Colonic mucosa (tissue), 4 donors: ENCODE results near the gene SPRY2. TPM values are rescaled to one million over a fixed set of nuclear protein-coding genes. Genes with fewer than 3 reads are reported as not detected.

ENCODE experiments used
- DNase-seq: peaks from one replicate; pipeline ENCODE4 v3.0.0-alpha.2; 2020
- H3K27ac ChIP-seq: fragments of 200-600 bp; one replicate; pipeline ENCODE4 v1.8.0; 2021
- H3K27me3 ChIP-seq: fragments of 200-600 bp; one replicate; pipeline ENCODE4 v1.8.0; 2021
- H3K36me3 ChIP-seq: fragments of 200-600 bp; one replicate; pipeline ENCODE4 v1.8.0; 2021
- H3K4me1 ChIP-seq: fragments of 200-600 bp; one replicate; pipeline ENCODE4 v1.8.0; 2021; ENCODE audit warnings: mild to moderate bottlenecking
- H3K4me3 ChIP-seq: fragments of 200-600 bp; one replicate; pipeline ENCODE4 v1.8.0; 2021
- H3K9ac ChIP-seq, 2 donors: one replicate each; pipeline ENCODE4 v1.7.0; 2013; ENCODE audit warnings: control low read depth in 2 of 2, low read depth in 2 of 2, low read length in 2 of 2
- H3K9me3 ChIP-seq: fragments of 200-600 bp; one replicate; pipeline ENCODE4 v1.8.0; 2021
- CTCF ChIP-seq: fragments of 200-600 bp; IDR thresholded peaks from one replicate; pipeline ENCODE4 v1.8.0; 2022; ENCODE audit warnings: antibody characterized with exemption, mild to moderate bottlenecking
- intact Hi-C: fragments of 100-400 bp; cut with DNase I; formaldehyde crosslinking; loops from one replicate; pipeline ENCODE4 v1.14.1; 2022
- total RNA-seq, 2 donors: library from RNA; stranded (reverse); fragmentation: NEBNext Ultra II Directional in 1 of 2; extraction: Animal tissue kit (Norgen Biotek cat#: 25700) in 1 of 2; gene quantifications; one replicate each; pipeline ENCODE4 v1.2.1, GENCODE V29; 2021
- donor health status: healthy.
- donor health status: DM: no; HTN: no; CAD: no.
- donor health status: DM: no; HTN: no; CAD: no.

The SPRY2 gene
- total RNA-seq, 2 donors from 2014 or later, result 27.9 to 83.3 TPM

DNA sequence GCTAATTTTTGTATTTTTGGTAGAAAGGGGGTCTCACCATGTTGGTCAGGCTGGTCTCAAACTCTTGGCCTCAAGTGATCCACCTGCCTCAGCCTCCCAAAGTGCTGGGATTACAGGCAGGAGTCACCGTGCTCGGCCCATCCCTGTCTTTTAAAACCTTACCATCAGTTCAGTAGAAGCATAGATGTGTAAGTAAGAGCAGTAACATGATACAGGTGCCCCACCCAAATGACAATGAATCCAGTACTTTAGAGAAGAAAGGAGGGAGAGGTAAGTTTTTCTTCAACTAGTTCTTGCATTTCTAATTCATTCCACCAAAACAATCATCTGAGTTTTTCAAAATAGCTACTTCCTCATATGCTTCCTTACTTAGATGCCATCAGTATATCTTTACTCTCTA lies 21.9 kb downstream of the SPRY2 start:
- no peaks in the 10 kb centered on the region for H3K4me1 ChIP-seq
- no peaks in the 10 kb centered on the region for H3K27me3 ChIP-seq
- H3K9me3 ChIP-seq, result no peaks in the 10 kb centered on the region
- no peak overlapping the region for H3K9ac ChIP-seq
- H3K4me3 ChIP-seq, result no peak overlapping the region
- H3K27ac ChIP-seq, result no peak overlapping the region
- intact Hi-C loops, result no loop called here
- no peak for DNase-seq
- TF ChIP-seq CTCF, result no peak
- no peaks in the 10 kb centered on the region for H3K36me3 ChIP-seq

DNA sequence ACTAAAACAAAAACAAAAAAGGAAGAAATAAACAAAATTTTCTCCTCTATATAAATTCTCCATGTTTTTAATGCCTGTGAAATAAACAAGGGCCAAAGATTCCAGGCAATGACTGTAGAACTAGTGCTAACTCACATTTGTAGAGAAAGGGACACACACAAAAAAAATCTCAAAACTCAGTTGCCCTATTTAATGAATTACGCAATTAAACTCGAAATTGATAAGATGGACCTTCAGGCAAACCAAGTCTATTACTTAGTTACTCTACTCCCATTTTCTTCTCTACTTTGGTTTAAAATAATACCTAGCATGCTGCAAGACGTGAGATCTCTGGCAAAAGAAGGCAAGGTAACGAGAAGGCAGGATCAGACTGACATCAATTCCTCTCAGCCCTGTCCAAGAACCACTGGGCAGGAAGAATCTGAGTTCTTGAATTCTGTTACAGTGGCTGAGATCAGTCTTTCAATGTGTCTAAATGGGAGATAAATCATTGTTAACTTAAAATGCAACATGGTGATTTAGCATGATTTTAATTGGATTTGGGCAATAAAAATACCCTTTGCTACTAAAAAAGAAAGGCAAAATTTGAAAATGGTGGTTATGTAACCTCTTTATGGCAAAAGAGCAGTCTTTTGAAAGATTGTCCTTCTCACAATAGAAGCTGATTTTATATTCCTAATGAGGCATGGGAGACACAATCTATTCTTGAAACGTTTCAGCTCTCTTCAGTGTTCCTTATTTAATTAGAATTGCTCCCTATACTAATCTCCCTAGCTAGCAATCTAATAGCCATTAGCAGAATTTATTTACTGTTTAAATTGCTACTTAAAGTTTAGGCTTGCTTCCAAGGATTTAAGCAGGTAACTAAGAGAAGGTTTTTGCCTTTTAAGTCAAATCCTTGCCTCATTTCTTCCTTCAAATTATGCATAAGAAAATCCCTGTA lies 25.9 kb downstream of the SPRY2 start:
- Histone ChIP-seq H3K9me3 (no peaks in the 10 kb centered on the region), H3K4me3 (no peak overlapping the region), H3K27ac (no peak overlapping the region), H3K36me3 (no peaks in the 10 kb centered on the region), H3K9ac (no peak overlapping the region), H3K4me1 (no peaks in the 10 kb centered on the region), H3K27me3 (no peaks in the 10 kb centered on the region)
- intact Hi-C loops, result no loop called here
- no peak for TF ChIP-seq CTCF
- DNase-seq, result no peak

DNA sequence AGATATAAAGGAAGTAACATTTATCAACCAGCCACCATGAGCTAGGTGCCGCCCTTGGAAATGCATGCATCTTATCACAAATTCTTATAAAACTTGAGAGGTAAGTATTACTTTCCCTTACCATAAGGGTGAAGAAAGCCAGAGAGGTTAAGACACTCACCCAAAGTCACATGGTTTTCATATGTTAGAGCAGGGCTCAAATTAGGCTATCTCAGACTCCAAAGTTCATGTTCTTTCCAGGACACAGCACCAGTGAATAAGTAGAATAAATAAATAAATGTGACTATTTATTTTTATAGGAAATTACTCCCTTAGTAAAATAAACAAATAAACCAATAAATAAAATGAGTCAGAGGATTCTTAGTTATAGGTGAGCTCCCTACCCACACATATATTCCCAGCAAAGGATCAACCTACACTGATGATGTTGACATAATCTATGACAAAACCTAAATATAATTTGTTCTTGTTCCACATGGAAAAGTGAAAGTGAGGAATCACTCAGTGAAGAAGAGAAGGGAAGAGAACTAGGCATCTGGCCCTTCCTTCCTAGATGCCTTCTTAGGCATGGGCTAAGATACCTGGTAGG lies 27.2 kb downstream of the SPRY2 start:
- Histone ChIP-seq H3K36me3 (no peaks in the 10 kb centered on the region), H3K27me3 (no peaks in the 10 kb centered on the region), H3K4me1 (no peaks in the 10 kb centered on the region), H3K27ac (no peak overlapping the region), H3K9ac (no peak overlapping the region), H3K4me3 (no peak overlapping the region), H3K9me3 (no peaks in the 10 kb centered on the region)
- intact Hi-C loops, result no loop called here
- no peak for DNase-seq
- TF ChIP-seq CTCF, result no peak

- H3K4me1 ChIP-seq, result no peaks in the 10 kb centered on the region
- H3K9me3 ChIP-seq, result no peaks in the 10 kb centered on the region
- intact Hi-C loops, result no loop called here
- H3K4me3 ChIP-seq, result no peak overlapping the region
- TF ChIP-seq CTCF, result no peak
- no peaks in the 10 kb centered on the region for H3K27me3 ChIP-seq
- H3K36me3 ChIP-seq, result no peaks in the 10 kb centered on the region
- H3K27ac ChIP-seq, result no peak overlapping the region
- no peak overlapping the region for H3K9ac ChIP-seq
- DNase-seq, result no peak
Observed at GRCh38 chr13:80312967-80313366, 28.0 kb downstream of the SPRY2 start.

DNA sequence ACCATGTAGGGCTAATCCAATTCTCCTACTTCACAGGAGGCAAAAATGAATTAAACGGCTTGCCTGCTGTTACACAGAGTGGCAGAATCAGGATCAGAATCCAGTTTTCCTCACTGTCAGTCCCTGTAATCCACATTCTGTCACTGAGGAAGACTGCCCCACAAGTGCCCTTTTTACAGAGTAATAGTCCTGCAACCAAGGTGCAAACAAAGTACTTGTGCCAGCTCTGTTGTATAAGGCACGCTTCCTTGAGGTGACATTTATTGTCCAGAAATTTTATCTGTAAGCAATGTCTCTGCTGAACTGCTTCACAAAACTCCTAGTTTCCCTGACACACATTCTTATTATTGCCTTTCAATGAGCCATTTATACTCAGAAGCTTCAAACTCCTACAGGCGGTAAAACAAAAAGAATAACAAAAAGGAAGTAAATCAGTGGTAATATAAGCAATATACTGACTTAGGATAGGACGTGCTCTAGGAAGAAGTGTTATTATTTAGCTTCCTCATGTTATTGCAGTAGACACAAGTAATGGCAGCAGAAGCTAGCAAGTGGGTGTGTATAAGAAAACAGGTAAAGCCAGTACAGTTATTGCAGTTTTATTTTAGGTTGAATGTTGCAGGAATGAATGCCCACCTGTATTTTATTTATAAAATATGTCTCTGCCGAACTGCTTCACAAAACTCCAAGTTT lies 28.8 kb downstream of the SPRY2 start:
- Histone ChIP-seq H3K4me3 (no peak overlapping the region), H3K9me3 (no peaks in the 10 kb centered on the region), H3K27me3 (no peaks in the 10 kb centered on the region), H3K9ac (no peak overlapping the region), H3K27ac (peak overlapping the region; percentile 50), H3K36me3 (no peaks in the 10 kb centered on the region), H3K4me1 (no peaks in the 10 kb centered on the region)
- intact Hi-C loops, result no loop called here
- no peak for TF ChIP-seq CTCF
- DNase-seq, result no peak
